ENCODE measurements around the gene RAB24.
A peak's percentile ranks its signal among the peaks of the same experiment; 100 is the strongest.

- peak; percentile 94 to 97 for TF ChIP-seq CTCF (conservative IDR thresholded peaks at IDR 0.05; ENCODE audit: low read depth in 2 of 2)
- TF ChIP-seq REST (IDR thresholded peaks at IDR 0.05; ENCODE audit: unreplicated experiment): no peak
- no peak for TF ChIP-seq EZH2phosphoT487 (IDR thresholded peaks at IDR 0.05; ENCODE audit: unreplicated experiment)
- TF ChIP-seq ZNF114 (CRISPR knock-in tag; IDR thresholded peaks at IDR 0.05): no peak
- no peak for TF ChIP-seq POLR2AphosphoS5 (IDR thresholded peaks at IDR 0.05; ENCODE audit: low read depth)
- TF ChIP-seq EZH2 (IDR thresholded peaks at IDR 0.05; ENCODE audit: low read depth, unreplicated experiment): no peak
- no peak for TF ChIP-seq STAT1 (IDR thresholded peaks at IDR 0.05; ENCODE audit: unreplicated experiment)
- no peak for TF ChIP-seq JUNB (IDR thresholded peaks at IDR 0.05; ENCODE audit: unreplicated experiment)
- no peak for TF ChIP-seq CREB1 (CRISPR knock-in tag; IDR thresholded peaks at IDR 0.05; ENCODE audit: low read depth)
- no peak for TF ChIP-seq NANOG (IDR thresholded peaks at IDR 0.05; ENCODE audit: borderline replicate concordance)
- TF ChIP-seq ZNF331 (CRISPR knock-in tag; IDR thresholded peaks at IDR 0.05; ENCODE audit: low read depth): no peak
- TF ChIP-seq ETS1 (IDR thresholded peaks at IDR 0.05): no peak
Measured at GRCh38 chr5:177309351-177310191, 6.1 kb upstream of the RAB24 start.

Measured in GM23338 (cell line).